GM19455 (cell line): ENCODE data around the gene KANSL3.
"Not testable (repeated sequence)": the region's sequence is repeated elsewhere in the genome, so short reads cannot be mapped to it uniquely, and the experiment has no call there.

ENCODE experiments used
- ATAC-seq: cut with Tn5 transposase; IDR thresholded peaks from one replicate; pipeline ENCODE4 v1.9.1; 2021; ENCODE audit not compliant: unreplicated experiment

The KANSL3 gene

DNA sequence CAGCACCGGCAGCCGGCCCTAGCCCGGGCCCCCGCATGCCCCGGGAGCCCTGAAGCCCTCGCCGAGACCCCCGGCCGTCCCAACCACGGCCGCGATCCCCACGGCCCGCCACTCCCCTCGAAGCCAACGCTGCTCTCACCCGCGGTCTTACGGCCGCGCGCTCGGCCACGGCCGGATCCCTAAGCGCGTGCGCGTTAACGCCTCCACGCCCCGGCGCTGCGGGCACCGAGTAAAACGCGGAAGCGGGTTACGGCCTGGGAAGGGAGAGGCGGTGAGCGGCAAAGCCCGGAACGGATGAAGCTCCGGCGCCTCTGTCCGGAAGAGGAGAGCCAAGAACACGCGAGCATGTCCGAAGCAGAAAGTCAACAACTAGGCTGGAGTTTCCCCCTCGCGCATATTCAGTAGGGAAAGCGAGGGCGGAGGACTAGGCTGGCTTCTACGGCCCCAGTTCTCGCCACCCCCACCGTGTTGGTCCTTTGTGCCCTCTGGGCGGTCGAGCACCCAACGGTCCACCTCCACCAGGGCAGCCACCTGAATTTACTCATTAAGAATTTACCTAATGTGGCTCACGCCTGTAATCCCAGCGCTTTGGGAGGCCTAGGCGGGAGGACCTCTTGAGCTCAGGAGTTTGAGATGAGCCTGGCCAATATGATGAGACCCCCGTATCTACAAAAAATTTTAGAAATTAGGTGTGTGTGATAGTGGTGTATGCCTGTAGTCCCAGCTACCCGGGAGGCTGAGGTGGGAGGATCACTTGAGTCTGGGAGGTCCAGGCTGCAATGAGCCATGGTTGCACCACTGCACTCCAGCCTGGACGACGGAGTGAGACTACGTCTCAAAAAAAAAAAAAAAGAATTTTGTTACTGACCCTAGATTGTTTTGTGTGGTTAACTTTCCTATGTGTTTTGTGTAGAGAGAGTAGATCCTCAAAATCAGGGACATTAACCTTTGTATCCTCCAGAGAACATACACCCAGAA, at the start of gene KANSL3:
Gene KANSL3, minus strand, starts transcription at position 169 of the 978 bp plus-strand sequence. CDS start 1,177 bp downstream, outside the sequence.
- peak; percentile 74 for ATAC-seq

DNA sequence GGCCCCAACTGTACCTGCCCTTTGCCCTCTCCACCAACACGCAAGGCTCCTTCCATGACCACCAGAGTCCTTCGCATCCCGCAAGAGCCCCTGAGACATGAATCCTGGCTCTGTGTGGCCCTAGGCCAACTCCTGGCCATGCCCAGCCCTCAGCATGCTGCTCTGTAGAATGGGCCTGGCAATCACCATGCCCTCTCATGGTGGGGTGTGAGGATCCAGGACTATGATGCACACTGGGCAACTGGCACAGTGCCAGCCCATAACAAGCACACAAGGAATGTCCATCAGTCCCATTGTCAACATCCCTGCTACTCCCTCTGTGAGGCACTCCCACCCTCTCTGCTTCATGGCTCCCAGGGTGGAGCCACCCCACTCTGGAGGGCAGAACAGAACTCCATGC, 49.2 kb upstream of the KANSL3 start:
- no peak for ATAC-seq

DNA sequence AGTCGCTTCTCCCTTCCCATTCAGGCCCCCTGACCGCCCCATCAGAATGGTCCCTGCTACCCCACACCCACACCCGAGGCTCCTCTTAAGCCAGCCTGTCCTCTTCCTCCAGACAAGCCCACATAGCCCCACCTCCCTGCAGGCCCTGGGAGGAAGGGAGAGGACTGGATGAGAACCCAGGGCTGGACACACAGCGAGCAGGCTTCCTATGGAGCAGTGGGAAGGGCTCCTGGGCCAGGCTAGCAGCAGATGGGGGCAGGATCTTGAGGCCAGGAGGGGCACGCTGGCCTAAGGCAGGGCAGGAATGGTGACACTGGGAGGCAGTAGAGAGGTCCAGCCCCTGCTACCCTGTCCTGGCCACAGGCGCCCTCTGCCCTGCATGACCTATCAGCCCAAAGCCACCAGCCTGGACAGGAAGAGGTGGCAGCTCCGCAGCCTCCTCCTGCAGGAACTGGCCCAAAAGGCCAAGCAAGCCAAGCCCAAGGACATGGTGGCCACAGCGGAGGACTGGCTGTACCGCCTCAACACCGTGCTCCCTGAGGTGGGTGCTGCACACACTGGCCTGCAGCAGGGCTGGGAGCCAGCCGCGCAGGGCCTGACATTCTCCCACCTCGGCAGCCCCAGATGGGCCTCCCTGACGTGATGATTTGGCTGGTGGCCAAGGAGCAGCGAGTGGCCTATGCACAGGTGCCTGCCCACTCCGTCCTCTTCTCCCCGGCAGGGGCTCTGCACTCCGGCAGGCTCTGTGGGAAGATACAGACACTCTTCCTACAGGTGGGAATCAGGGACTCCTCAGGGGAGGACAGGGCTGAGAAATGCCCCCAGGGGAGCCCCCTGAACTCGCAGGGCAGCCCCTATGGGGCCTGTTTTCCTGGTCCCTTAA, 47.7 kb upstream of the KANSL3 start:
- ATAC-seq, result no peak

DNA sequence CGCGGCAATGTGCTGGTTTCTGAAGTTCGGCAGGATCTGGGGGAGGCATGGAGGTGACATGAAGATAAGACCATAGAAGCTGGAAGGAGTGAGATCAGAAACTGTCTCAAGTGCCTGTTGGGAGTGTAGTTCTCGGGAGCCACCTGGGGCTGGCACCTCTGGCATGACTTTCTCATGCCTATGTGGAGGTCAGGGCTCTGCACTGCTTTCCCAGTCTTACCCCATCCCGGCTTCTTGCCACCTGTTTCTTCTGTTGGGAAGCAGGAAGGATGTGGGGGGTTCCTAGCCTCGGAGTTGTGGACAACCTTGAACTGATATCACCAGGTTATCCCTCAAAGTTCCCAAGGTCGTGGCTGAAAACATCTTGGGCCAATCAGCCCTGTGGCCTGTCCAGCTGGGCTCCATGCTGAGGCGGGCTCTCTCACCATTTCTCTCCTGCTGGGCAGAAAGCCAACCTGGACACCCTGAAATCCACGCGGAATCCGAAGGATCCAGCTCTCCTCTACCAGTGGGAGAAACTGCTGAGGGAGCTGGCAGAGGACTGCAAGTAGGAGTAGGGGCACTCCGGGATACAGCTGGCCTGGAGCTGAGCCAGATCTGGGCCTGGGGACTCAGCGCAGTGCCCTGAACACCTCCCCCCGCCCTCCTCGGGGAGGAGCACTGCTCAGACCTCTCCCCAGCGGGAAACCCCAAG, 46.9 kb upstream of the KANSL3 start:
- ATAC-seq, result no peak

DNA sequence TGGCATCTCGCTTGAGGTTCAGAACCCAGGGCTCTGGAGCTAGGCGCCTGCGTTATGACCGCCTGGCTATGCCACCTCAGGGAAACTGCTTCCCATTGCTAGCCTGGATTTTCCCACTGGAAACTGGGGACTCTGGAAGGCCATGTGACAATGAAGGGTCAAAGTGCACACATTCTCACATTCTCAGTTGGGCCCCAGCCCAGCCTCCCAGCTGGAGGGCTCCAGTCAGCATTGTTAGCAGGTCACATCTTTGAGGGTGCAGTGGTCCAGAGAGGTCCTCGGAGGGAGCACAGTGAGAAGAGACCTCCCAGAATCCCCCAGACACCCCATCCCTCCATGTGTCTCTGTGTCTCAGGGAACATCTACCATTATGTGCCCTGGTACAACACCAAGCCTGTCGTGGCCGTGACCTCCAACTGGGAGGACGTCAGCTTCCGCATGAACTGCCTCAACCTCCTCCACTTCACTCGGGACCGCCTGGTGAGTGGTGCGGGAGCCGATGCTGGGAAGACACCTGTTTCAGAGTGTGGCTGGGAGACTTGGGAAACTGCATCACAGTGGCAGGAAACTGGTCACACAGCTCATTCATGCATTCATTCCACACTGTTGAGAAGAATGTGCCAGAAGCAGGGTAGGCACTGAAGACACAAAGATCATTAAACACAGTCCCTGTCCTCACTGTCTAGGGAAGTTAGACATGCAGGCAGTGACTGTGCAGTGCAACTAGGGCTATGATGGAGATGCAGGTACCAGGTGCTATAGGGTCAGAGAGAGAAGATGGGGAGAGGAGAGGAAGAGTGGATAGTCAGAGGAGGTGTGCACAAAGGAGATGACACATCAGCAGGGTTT, 46.1 kb upstream of the KANSL3 start:
- ATAC-seq, result no peak

DNA sequence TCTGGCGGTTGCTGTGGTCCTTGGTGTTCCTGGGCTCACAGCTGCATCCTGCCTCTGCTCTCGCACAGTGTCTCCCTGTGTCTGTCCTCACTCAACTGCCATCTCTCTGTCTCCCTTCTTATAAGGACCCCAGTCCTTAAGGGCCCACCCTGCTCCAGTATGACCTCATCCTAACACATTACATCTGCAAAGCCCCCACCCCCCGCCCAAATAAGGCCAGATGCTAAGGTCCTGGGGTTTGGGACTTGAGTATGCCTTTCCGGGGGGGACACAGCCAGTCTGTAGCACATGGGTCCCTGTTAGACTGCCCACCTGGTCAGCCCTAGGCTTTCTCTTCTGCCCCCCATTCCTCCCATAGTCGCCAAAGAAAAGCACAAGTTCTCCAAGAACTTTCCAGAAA, 45.2 kb upstream of the KANSL3 start:
- ATAC-seq, result no peak

DNA sequence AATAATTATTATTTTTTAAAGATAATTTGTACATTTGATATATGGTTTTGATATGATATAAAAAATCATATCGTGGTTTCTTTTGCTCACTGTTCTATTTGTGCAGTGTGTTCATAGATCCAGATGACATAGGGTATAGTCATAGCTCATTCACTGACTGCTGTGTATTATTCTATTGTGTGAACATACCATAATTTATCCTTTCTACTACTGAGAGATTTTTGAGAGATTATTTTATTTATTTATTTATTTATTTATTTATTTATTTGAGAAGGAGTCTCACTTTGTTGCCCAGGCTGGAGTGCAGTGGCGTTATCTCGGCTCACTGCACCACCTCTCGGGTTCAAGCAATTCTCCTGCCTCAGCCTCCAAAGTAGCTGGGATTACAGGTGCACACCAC, 43.4 kb upstream of the KANSL3 start:
- ATAC-seq, result no peak

DNA sequence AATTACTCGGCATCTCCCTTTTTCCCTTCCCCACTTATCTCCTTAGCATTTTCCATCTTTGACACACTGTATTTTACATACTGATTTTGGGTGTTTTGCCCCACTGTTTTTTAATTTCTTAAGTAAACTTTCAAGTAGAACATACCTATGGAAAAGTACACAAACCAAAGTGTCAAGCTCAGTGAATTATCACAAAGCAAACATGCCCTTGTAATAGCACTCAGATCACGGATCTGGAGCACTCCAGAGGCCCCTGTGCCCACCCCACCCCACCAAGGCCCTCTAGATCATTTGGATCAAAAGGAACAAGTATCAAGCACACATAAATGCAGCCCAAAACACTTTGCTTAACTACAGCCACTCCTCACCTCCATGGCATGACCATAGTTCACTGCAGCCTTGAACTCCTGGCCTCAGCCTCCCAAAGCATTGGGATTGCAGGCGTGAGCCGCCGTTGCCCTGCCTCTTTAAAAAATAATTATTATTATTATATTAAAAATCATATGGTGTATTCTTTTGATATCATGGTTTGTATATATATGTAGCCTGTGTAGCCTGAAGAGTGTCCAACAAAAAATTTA, 42.5 kb upstream of the KANSL3 start:
- ATAC-seq, result no peak

DNA sequence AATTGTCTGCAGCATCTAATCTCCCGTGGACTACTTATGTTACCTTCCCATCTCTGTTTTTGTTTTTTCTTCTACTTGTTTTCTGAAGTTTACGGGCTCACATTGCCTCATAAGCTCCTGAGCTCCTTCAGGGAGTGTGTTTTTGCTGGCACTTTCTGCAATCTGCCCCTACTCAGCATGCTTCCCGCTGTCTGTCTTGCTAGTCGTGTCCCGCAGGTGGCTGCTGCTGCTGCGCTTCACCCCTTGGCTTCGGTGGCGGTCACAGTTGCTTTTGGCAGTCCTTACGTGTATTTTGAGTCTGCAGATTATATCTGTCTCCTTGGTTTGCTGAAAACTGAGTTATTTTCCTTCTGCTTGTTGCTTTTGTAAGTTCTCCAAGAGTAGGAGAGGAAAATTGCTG, 41.7 kb upstream of the KANSL3 start:
- ATAC-seq, result no peak

DNA sequence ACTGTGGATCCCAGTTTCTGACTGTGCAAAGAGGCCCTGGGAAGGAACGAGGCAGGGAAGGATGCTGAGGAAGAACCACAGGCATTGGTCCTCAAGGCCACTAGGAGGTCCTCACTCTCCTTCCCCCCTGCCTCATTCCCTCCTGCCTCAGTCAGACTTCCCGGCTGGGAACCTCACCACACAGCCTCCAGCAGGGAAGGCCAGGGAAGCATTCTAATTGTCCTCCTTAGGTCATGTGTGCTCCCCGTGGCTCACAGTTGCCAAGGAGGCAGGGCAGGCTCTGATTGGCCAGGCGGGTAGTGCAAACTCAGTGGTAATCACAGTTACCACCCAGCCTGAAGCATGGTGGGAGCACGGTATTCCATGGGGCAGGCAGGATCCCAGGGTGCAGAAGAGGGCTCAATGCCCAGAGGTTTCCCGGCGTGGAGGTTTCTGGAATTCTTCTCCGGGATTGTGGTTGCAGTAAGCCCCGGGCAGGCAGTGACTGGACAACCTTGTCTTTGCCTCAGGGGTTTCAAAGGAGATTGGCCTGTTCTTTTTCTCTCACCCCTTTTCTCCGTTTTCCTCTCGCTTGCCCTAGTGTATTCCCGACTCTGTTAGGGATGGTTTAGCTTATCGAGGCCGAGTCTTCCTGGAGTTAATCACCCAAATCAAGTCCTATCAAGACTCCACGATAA, 31.6 kb upstream of the KANSL3 start:
- ATAC-seq, result no peak

DNA sequence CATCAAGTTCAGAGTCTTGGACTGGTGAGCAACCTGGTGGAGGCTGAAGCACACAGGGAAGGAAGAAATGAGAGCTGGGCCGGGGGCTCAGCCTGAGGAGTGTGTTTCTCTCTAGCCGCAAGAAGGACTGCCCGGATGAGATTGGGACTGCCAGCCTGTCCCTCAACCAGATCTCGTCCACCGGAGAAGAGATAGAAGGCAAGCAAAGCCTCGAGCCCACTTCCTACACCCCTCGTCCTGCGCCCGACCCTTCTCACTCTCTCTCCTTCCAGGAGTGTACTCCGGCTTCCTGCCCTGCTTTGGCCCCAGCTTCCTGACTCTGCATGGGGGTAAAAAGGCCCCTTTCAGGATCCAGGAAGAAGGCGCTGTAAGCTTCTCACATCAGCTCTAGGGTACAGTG, 30.7 kb upstream of the KANSL3 start:
- ATAC-seq, result no peak

DNA sequence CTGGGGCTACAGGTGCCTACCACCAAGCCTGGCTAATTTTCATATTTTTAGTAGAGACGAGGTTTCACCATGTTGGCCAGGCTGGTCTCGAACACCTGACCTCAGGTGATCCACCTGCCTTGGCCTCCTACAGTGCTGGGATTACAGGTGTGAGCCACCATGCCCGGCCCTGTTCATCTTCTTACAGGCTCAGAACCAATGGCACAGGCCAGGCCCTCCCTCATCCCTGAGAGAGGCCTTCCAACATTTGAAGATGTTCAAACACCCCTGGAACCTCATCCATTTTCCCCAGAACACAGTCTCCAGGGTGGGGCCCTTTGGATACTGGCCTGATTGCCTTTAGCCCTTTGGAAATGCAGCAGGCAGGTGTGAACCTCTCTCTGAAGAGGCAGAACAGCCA, 27.6 kb upstream of the KANSL3 start:
- ATAC-seq, result not testable (repeated sequence)

DNA sequence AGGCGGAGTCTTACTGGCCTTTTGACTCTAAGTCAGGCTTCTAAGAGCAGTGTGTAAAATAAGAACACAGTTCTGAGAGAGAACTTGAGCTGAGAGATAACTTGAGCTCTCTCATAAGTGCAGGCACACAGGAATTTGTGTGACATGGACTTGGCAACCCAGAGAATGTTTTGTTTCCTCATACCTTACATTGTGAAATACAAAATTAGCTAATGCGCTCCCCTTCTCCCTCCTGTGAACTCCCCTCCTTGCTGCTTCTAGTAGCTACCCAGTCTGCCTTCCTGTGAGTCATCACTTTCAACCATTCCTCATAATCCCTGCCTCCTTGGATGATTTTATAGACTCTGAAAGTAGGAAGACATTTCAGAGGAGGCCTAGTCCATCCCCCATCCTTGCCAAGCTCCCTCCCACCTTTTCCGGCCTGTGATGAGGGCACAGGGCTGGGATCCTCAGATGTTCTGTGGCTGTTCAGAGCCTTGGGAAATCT, 27.0 kb upstream of the KANSL3 start:
- ATAC-seq, result no peak

DNA sequence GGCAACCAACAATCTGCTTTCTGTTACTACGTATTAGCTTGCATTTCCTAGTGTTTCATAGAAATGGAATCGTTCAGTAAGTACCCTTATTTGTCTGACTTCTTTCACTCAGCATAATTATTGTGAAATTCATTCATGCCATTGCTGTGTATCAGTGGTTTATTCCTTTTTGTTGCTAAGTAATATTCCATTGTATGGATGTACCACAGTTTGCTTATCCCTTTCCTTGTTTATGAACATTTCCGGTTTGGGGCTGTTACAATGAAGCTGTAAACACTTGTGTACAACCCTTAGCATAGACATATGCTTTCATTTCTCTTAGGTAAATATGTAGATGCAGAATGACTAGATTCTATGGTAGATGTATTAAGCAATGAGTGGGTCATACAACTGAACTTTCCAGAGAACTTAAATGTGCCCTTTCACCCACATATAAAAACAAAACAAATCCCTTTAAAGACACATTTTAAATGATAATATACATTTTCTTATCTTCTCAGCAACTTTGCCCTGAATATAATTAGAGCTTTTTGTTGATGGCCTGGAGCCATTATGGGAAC, 26.3 kb upstream of the KANSL3 start:
- ATAC-seq, result no peak

DNA sequence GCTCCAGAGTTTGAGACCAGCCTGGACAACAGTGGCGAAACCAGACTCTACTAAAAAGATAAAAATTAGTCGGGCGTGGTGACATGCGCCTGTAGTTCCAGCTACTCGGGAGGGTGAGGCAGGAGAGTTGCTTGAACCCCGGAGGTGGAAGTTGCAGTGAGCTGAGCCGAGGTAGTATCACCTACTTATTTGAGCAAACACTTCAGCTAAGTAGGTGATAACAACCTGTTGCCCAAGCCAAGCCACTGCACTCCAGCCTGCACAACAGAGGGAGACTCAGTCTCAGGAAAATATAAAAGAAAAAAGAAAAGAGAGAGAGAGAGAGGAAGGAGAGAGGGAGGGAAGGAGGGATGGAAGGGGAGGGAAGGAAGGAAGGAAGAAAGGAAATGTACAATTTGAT, 25.7 kb upstream of the KANSL3 start:
- ATAC-seq, result no peak

DNA sequence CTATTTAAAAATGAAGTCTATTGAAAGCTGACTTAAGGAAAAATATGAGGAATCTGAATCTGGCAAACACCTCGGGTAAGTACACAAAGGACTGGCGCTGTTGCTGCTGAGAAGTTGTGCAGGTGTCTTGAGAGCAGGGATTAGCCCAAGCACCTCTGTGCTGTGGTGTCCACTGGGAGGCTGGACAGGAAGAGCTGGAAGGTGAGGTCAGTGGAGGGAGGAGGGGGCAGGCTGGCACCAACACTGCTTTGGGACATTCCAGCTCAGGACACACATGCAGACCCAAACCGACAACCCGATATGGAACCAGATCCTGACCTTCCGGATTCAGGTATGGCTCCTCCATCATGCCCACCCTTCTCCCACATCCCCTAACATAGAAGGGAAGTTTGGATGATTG, 25.1 kb upstream of the KANSL3 start:
- ATAC-seq, result no peak

DNA sequence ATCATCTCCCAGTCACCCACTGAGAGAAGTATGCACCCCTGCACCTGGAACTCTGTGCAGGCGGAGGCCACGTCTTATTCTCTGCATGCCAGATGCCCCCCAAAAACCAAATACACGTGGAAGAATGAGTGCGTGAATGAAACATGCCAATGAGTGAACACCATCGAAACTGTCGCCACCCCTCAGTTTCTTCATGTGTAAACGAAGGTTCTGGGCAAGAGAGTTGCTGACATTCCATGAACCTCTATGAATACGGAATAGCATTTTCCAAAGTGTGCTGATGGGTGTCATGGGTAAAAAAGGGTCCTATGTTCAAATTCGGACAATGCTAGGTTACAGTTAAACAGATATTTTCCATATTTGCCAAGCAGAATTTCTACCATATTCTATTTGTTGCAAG, 24.2 kb upstream of the KANSL3 start:
- no peak for ATAC-seq

DNA sequence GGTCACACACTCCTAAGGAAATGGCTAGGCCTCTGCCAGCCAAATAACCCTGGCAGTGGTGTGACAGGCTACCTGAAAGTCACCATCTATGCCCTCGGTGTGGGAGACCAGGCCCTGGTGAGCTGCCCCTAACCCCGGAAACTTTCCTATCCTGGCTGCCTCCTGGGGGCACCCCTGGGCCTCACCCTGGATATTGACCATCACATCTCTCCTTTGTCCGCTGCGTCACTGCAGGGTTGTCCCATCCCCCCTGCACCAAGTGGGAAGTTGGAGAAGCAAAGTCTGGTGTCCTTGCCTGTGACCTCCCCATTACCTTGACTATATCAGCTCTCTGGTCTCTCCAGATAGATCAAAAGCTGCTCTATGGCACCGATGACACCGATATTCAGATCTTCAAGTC, 23.2 kb upstream of the KANSL3 start:
- no peak for ATAC-seq

DNA sequence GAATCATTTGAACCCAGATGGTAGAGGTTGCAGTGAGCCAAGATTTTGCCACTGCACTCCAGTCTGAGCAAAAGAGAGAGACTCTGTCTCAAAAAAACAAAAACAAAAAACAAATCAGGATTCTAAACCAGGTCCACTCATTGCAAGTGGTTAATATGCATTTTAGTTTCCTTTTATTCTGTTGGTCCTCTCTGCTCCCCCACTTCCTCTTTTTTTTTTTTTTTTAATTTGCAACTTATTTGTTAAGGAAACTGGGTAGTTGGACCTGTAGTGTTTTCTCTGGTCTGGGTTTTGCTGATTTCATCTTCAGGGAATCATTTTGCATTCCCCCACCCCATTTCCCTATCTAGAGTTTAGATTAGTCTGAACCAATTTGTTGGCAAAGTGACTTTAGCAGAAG, 18.4 kb upstream of the KANSL3 start:
- ATAC-seq, result no peak
